ENCODE measurements around the gene ANKMY1.

GRCh38 chr2:240569523-240569997, 11.8 kb upstream of the ANKMY1 start:
- TF ChIP-seq HMGXB4 (CRISPR knock-in tag; IDR thresholded peaks at IDR 0.05; ENCODE audit: borderline replicate concordance) (no peak), HDAC2 (IDR thresholded peaks at IDR 0.05) (no peak), CHD2 (IDR thresholded peaks at IDR 0.05; ENCODE audit: low read length, partially characterized antibody) (no peak), CTCF (IDR thresholded peaks at IDR 0.05) (no peak), REST (IDR thresholded peaks at IDR 0.05) (no peak), POLR2A (IDR thresholded peaks at IDR 0.05; ENCODE audit: low read length) (no peak), RFX5 (IDR thresholded peaks at IDR 0.05) (no peak), MAZ (IDR thresholded peaks at IDR 0.05; ENCODE audit: borderline replicate concordance, low read depth, low read length) (no peak), MYC (IDR thresholded peaks at IDR 0.05; ENCODE audit: borderline replicate concordance, low read length) (no peak), SREBF2 (IDR thresholded peaks at IDR 0.05) (no peak), EP300 (IDR thresholded peaks at IDR 0.05) (no peak), CBX2 (IDR thresholded peaks at IDR 0.05; ENCODE audit: borderline replicate concordance, low read depth) (no peak), ZC3H11A (IDR thresholded peaks at IDR 0.05) (no peak), PBX3 (IDR thresholded peaks at IDR 0.05) (no peak)
